GM06990 (cell line): Measurements from ENCODE around the gene JMY.

Experiments
- DNase-seq: peaks from one replicate; pipeline ENCODE4 v3.0.0-alpha.2; 2011; ENCODE audit not compliant: insufficient read length; ENCODE audit errors: extremely low read depth
- H3K27me3 ChIP-seq: replicated peaks from 2 replicates; pipeline ENCODE4 v1.6.0; 2011; ENCODE audit warnings: low read length; ENCODE audit not compliant: control insufficient read depth, insufficient read depth
- H3K36me3 ChIP-seq: 2 replicates; pipeline ENCODE4 v1.5.1; 2011; ENCODE audit warnings: low read length; ENCODE audit not compliant: control insufficient read depth, insufficient read depth
- H3K4me3 ChIP-seq: replicated peaks from 2 replicates; pipeline ENCODE4 v1.5.1; 2011; ENCODE audit warnings: low read depth, mild to moderate bottlenecking, control low read depth, low read length
- TF ChIP-seq, protein P1 (sequence below): IDR thresholded peaks from 2 replicates; pipeline ENCODE4 v1.5.1; 2011; ENCODE audit warnings: low read length, control low read depth, mild to moderate bottlenecking, inconsistent platforms; ENCODE audit not compliant: insufficient read depth, poor library complexity, severe bottlenecking

JMY gene

DNA sequence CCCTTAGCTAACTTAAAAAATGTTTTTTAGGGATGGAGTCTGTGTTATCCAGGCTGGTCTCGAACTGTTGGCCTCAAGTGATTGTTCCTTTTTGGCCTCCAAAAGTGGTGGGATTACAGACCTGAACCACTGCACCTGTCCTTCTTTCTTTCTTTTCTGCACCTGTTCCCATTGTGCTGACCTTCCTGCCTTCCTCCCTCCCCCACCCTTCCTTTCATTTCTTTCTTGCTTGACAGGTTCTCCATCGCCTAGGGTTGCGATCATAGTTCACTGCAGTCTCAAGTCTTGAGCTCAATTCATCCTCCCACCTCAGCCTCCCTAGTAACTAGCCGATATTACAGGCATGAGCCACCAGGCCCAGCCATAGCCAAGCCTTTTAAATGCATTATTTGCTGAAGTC, 20.6 kb downstream of the JMY start:
- no peaks in the 10 kb centered on the region; the same call in 1 of the 2 replicates for H3K36me3 ChIP-seq
- TF ChIP-seq, protein P1, sequence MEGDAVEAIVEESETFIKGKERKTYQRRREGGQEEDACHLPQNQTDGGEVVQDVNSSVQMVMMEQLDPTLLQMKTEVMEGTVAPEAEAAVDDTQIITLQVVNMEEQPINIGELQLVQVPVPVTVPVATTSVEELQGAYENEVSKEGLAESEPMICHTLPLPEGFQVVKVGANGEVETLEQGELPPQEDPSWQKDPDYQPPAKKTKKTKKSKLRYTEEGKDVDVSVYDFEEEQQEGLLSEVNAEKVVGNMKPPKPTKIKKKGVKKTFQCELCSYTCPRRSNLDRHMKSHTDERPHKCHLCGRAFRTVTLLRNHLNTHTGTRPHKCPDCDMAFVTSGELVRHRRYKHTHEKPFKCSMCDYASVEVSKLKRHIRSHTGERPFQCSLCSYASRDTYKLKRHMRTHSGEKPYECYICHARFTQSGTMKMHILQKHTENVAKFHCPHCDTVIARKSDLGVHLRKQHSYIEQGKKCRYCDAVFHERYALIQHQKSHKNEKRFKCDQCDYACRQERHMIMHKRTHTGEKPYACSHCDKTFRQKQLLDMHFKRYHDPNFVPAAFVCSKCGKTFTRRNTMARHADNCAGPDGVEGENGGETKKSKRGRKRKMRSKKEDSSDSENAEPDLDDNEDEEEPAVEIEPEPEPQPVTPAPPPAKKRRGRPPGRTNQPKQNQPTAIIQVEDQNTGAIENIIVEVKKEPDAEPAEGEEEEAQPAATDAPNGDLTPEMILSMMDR, result no peak

DNA sequence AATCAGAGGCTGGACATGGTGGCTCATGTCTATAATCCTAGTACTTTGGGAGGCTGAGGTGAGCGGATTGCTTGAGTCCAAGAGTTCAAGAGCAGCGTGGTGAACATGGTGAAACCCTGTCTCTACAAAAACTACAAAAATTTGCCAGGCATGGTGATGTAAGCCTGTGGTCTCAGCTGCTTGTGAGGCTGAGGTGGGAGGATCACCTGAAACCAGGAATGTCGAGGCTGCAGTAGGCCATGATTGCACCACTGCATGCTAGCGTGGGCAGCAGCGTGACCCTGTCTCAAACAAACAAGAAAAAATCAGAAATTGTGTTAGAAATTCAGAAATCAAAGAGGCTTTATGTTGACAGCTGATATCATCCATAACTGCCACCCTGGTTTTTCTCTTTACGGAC, 21.4 kb downstream of the JMY start:
- Histone ChIP-seq H3K4me3 (no peak overlapping the region), H3K27me3 (no peaks in the 10 kb centered on the region), H3K36me3 (no peaks in the 10 kb centered on the region; the same call in 1 of the 2 replicates)
- DNase-seq, result no peak
- TF ChIP-seq, protein P1, result no peak

More for the DNA sequence above, 20.6 kb downstream of the JMY start:
- H3K27me3 ChIP-seq, result no peaks in the 10 kb centered on the region
- no peak overlapping the region for H3K4me3 ChIP-seq
- no peak for DNase-seq

DNA sequence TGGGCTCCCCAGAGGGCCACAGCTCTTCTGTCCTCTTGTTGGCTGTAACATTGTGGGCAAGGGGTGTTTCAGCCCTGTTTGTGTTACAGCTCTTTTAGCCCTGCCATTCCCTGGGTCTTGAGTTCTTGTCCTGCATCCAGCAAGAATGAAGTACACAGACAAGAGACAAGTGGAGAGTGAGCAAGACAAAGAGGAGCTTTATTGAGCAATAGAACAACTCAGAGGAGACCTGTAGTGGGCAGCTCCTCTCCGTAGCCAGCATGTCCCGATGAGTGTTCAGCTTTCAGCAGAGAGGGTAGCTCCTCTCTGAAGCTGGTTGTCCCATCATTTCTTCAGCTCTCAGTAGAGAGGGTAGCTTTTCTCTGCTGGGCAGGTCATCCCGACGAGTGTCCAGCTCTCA, 22.9 kb downstream of the JMY start:
- H3K27me3 ChIP-seq, result no peaks in the 10 kb centered on the region
- no peak for DNase-seq

DNA sequence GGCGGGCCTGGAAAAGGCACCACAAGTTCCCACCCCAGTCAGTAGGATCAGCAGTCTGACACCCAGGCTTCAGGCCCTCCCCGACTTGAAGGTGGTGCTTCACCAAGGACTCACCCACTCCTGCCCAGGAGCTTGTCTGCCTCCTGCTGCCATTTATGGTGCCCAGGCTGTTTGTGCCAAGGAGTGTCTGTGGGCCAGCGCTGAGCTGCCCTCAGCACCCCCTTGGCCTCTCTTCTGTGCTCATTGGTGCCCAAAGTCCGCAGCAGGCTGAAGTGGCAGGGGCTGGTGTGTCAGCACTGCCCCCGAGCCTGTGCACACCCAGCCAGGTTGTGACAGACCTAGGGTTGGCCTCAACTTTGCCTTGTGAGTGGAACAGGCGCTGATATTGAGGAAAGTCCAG, 23.5 kb downstream of the JMY start:
- H3K4me3 ChIP-seq, result no peak overlapping the region

More for the DNA sequence above, 22.9 kb downstream of the JMY start:
- H3K4me3 ChIP-seq, result no peak overlapping the region
- H3K36me3 ChIP-seq, result no peaks in the 10 kb centered on the region; the same call in 1 of the 2 replicates
- TF ChIP-seq, protein P1, result no peak

DNA sequence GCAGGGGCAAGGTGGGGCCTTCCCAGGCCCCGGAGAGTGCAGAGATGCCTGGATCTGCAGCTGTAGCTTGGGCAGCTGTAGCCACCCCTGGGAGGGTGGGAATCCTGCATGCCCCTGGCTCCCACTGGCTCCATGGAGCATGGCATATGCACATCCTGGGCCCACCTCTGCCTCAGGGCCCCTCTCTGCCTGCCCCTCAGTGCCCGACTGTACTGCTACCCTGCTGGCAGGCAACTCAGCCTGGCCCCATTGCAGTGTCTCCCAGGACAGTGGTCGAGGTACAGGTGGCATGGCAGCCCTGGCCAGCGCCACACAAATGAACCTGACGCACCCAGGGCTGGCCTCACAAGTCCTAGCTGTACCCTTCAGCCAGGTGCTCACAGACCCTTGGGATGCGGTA, 23.9 kb downstream of the JMY start:
- no peak overlapping the region for H3K4me3 ChIP-seq
- no peak for DNase-seq
- TF ChIP-seq, protein P1, result no peak
- no peaks in the 10 kb centered on the region for H3K27me3 ChIP-seq
- H3K36me3 ChIP-seq, result no peaks in the 10 kb centered on the region; the same call in 1 of the 2 replicates

More for the DNA sequence above, 23.5 kb downstream of the JMY start:
- TF ChIP-seq, protein P1, result no peak
- Histone ChIP-seq H3K36me3 (no peaks in the 10 kb centered on the region; the same call in 1 of the 2 replicates), H3K27me3 (no peaks in the 10 kb centered on the region)
- no peak for DNase-seq

DNA sequence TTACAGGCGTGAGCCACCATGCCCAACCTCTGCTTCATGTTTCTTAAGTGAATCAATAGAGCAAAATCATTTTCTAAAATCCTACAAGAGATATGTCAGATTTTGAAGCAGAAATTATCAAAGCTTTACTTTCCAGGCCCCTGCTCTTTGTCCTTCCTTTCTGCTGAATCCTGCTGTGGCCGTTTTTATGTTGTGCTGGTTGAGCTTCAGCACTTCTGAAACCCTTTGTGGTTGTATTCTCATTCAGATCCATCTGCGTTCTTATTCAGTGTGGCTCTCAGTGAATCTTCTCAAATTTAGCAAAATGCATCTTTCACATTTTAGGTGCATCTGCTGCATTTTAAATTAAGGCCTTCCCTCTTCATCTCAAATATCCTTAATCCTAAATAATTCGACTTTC, 26.0 kb downstream of the JMY start:
- no peaks in the 10 kb centered on the region; the same call in 1 of the 2 replicates for H3K36me3 ChIP-seq
- no peak for DNase-seq
- H3K4me3 ChIP-seq, result no peak overlapping the region
- no peaks in the 10 kb centered on the region for H3K27me3 ChIP-seq
- TF ChIP-seq, protein P1, result no peak
